SK-N-SH (cell line): ENCODE measurements around the gene DPM2. TPM values are rescaled to one million over a fixed set of nuclear protein-coding genes. Genes with fewer than 3 reads are reported as not detected.

Experiments used
- CTCF ChIA-PET: fragments of 300-600, 350-600 bp; formaldehyde crosslinking; extraction: SDS; loops from one replicate; lab custom pipeline; 2021; lab: Yijun Ruan, JAX
- POLR2A ChIA-PET: fragments of 350-600 bp; sonication (Branson Sonifier 250); formaldehyde crosslinking; extraction: SDS; loops from one replicate; lab custom pipeline; 2020; ENCODE audit warnings: antibody characterized with exemption, inconsistent platforms; lab: Yijun Ruan, JAX
- DNase-seq: peaks from one replicate; pipeline ENCODE4 v3.0.0; 2012
- H2AFZ ChIP-seq: fragments of 200-600 bp; sonication (generic); 2 replicates; pipeline ENCODE4 v1.8.1; 2016; ENCODE audit warnings: antibody characterized with exemption, mild to moderate bottlenecking, low read depth
- H3F3A ChIP-seq: fragments of 200-600 bp; sonication (generic); replicated peaks from 2 replicates; pipeline ENCODE3; 2016; ENCODE audit warnings: antibody characterized with exemption, mild to moderate bottlenecking; ENCODE audit not compliant: insufficient read depth
- H3K27ac ChIP-seq, 2 experiments: fragments of 200-500 bp in 1 of 2; fragments of 200-600 bp in 1 of 2; sonication (Bioruptor generic) in 1 of 2; sonication (generic), shearing (Covaris generic) in 1 of 2; 2 replicates each; pipeline versions ENCODE4 v1.5.1 to v1.6.1; 2014 to 2016; ENCODE audit warnings: low read depth in 2 of 2, inconsistent platforms in 1 of 2, low read length in 1 of 2, mild to moderate bottlenecking in 1 of 2, mixed read lengths in 1 of 2
- H3K27me3 ChIP-seq: fragments of 200-600 bp; sonication (generic), shearing (Covaris generic); 2 replicates; pipeline ENCODE4 v1.6.1; 2016; ENCODE audit warnings: mixed run types; ENCODE audit not compliant: insufficient read depth
- H3K36me3 ChIP-seq, 2 experiments: fragments of 200-500 bp in 1 of 2; fragments of 200-600 bp in 1 of 2; sonication (Bioruptor generic) in 1 of 2; sonication (generic) in 1 of 2; replicated peaks in 1 of 2; 2 replicates each; pipeline versions ENCODE3 to v1.5.1; 2014 to 2016; ENCODE audit warnings: low read length in 1 of 2, mild to moderate bottlenecking in 1 of 2; ENCODE audit not compliant: insufficient read depth in 2 of 2, control insufficient read depth in 1 of 2
- H3K4me1 ChIP-seq, 2 experiments: fragments of 200-500 bp in 1 of 2; fragments of 200-600 bp in 1 of 2; sonication (Bioruptor generic) in 1 of 2; sonication (generic), shearing (Covaris generic) in 1 of 2; 2 replicates each; pipeline versions ENCODE4 v1.5.1 to v1.6.1; 2014 to 2016; ENCODE audit warnings: low read depth in 1 of 2, low read length in 1 of 2, mixed run types in 1 of 2; ENCODE audit not compliant: insufficient read depth in 2 of 2, control insufficient read depth in 1 of 2
- H3K4me2 ChIP-seq: fragments of 200-600 bp; sonication (generic), shearing (Covaris generic); 2 replicates; pipeline ENCODE4 v1.6.1; 2017; ENCODE audit warnings: mixed run types
- H3K4me3 ChIP-seq, 2 experiments: fragments of 200-500 bp in 1 of 2; fragments of 200-600 bp in 1 of 2; sonication (Bioruptor generic) in 1 of 2; sonication (generic), shearing (Covaris generic) in 1 of 2; 2 replicates each; pipeline versions ENCODE4 v1.5.1 to v1.8.1; 2014 to 2016; ENCODE audit warnings: low read depth in 2 of 2, inconsistent platforms in 1 of 2, low read length in 1 of 2, mild to moderate bottlenecking in 1 of 2, mixed read lengths in 1 of 2, moderate library complexity in 1 of 2
- H3K79me2 ChIP-seq: fragments of 200-600 bp; sonication (generic); 2 replicates; pipeline ENCODE4 v1.8.1; 2017; ENCODE audit warnings: mild to moderate bottlenecking; ENCODE audit not compliant: insufficient read depth
- H3K9ac ChIP-seq: fragments of 200-600 bp; sonication (generic); 2 replicates; pipeline ENCODE4 v1.6.1; 2017; ENCODE audit warnings: mixed run types
- H3K9me2 ChIP-seq: fragments of 200-600 bp; sonication (generic); 2 replicates; pipeline ENCODE4 v1.6.1; 2017; ENCODE audit warnings: mixed run types
- H3K9me3 ChIP-seq: fragments of 200-600 bp; sonication (generic); 2 replicates; pipeline ENCODE4 v1.6.1; 2017; ENCODE audit warnings: mixed run types, mild to moderate bottlenecking, moderate library complexity
- H4K20me1 ChIP-seq: fragments of 200-600 bp; sonication (generic); 2 replicates; pipeline ENCODE4 v1.6.1; 2017; ENCODE audit warnings: mild to moderate bottlenecking, mixed run types; ENCODE audit not compliant: insufficient read depth
- ELF1 ChIP-seq: IDR thresholded peaks from 2 replicates; pipeline ENCODE4 v1.4.0; 2012
- EP300 ChIP-seq, 2 experiments: IDR thresholded peaks; 2 replicates each; pipeline versions ENCODE4 v1.4.0 to v1.6.1; 2012; ENCODE audit warnings: borderline replicate concordance in 1 of 2, low read depth in 1 of 2, low read length in 1 of 2
- EZH2phosphoT487 ChIP-seq: fragments of 200-600 bp; sonication (generic); IDR thresholded peaks from 2 replicates; pipeline ENCODE4 v1.6.1; 2017; ENCODE audit warnings: low read depth, mixed run types, mild to moderate bottlenecking, antibody characterized with exemption, moderate library complexity, borderline replicate concordance
- FOXM1 ChIP-seq: IDR thresholded peaks from 2 replicates; pipeline ENCODE4 v1.4.0; 2012; ENCODE audit warnings: low read depth, mild to moderate bottlenecking
- GATA2 ChIP-seq: sonication (generic); formaldehyde crosslinking; IDR thresholded peaks from 2 replicates; pipeline ENCODE4 v1.5.0; 2020; ENCODE audit warnings: mild to moderate bottlenecking, missing genetic modification reagents
- IRF3 ChIP-seq: fragments of 150-350 bp; IDR thresholded peaks from 2 replicates; pipeline ENCODE4 v1.6.1; 2016; ENCODE audit warnings: mild to moderate bottlenecking, low read depth, low read length
- MXI1 ChIP-seq: IDR thresholded peaks from 2 replicates; pipeline ENCODE4 v1.6.1; 2012; ENCODE audit warnings: mild to moderate bottlenecking, low read depth, low read length, improper control_type of control experiment
- PBX3 ChIP-seq: IDR thresholded peaks from 2 replicates; pipeline ENCODE4; 2012
- RAD21 ChIP-seq: IDR thresholded peaks from 2 replicates; pipeline ENCODE4 v1.6.1; 2012; ENCODE audit warnings: mild to moderate bottlenecking, low read length
- RCOR1 ChIP-seq: fragments of 150-350 bp; IDR thresholded peaks from 2 replicates; pipeline ENCODE4 v1.6.1; 2017; ENCODE audit warnings: antibody characterized with exemption, low read length
- REST ChIP-seq: IDR thresholded peaks from 2 replicates; pipeline ENCODE4 v1.6.1; 2012; ENCODE audit warnings: mild to moderate bottlenecking, low read depth, low read length, moderate library complexity
- RFX5 ChIP-seq: IDR thresholded peaks from 2 replicates; pipeline ENCODE4 v1.6.1; 2012; ENCODE audit warnings: mild to moderate bottlenecking, improper control_type of control experiment, low read length
- TAF1 ChIP-seq: IDR thresholded peaks from 2 replicates; pipeline ENCODE4 v1.6.1; 2012; ENCODE audit warnings: low read depth, mild to moderate bottlenecking, low read length, moderate library complexity, borderline replicate concordance
- TEAD4 ChIP-seq: IDR thresholded peaks from 2 replicates; pipeline ENCODE4 v1.4.0; 2012; ENCODE audit warnings: mild to moderate bottlenecking, borderline replicate concordance; ENCODE audit not compliant: insufficient read depth
- USF1 ChIP-seq: IDR thresholded peaks from 2 replicates; pipeline ENCODE4 v1.4.0; 2012; ENCODE audit warnings: low read depth, borderline replicate concordance
- USF2 ChIP-seq: fragments of 150-350 bp; IDR thresholded peaks from 2 replicates; pipeline ENCODE4 v1.6.1; 2017; ENCODE audit warnings: antibody characterized with exemption, low read length, low read depth, borderline replicate concordance
- WGBS: methylation state at CpG from one replicate; pipeline ENCODE4 v1.1.6; 2017; ENCODE audit warnings: low lambda C conversion rate; 5-methylcytosine and 5-hydroxymethylcytosine counted together
- polyA plus RNA-seq, 3 experiments: library from polyadenylated mRNA; depleted of rRNA; stranded (reverse); fragments of >200 nt; gene quantifications; 2 replicates each; pipeline ENCODE4 v1.2.3, GENCODE V29; 2012

DPM2 gene
- polyA plus RNA-seq, 1 of the 3 experiments (the other 2 are of a cell fraction): 106 TPM

- Histone ChIP-seq H3K9me2 (no peaks in the 10 kb centered on the region), H3K4me1 (peaks cover 4 to 20% of the 10 kb centered on the region in 2 experiments; a peak in 2 of 4 replicates), H3K4me2 (no peak overlapping the region), H3K79me2 (no peaks in the 10 kb centered on the region), H4K20me1 (no peaks in the 10 kb centered on the region), H3K9ac (no peak overlapping the region), H3K9me3 (no peaks in the 10 kb centered on the region), H3K4me3 (no peak overlapping the region), H3K36me3 (no peaks in the 10 kb centered on the region), H3F3A (peaks cover 3% of the 10 kb centered on the region), H2AFZ (no peak overlapping the region), H3K27me3 (no peaks in the 10 kb centered on the region), H3K27ac (no peak overlapping the region; a peak in 1 of 4 replicates)
- TF ChIP-seq TEAD4 (no peak), PBX3 (no peak), ELF1 (no peak), GATA2 (CRISPR knock-in tag) (no peak), REST (no peak), IRF3 (no peak), USF2 (no peak), USF1 (no peak), TAF1 (no peak), FOXM1 (no peak), RAD21 (no peak), EZH2phosphoT487 (no peak), MXI1 (no peak), EP300 (IDR thresholded peaks at IDR 0.05; ENCODE audit: borderline replicate concordance in 1 of 2, low read depth in 1 of 2, low read length in 1 of 2) (no peak), RCOR1 (no peak), RFX5 (no peak)
- DNase-seq: peak; percentile 39
- POLR2A ChIA-PET: no interaction called here
- WGBS: 82% methylated on average over 8 of the region's 12 CpGs
- CTCF ChIA-PET: interaction anchor here (1.2 to 1.8 kb wide), 3 partner anchors 31 to 170 kb away, joined by 4 to 5 read pairs (median 4); partner anchors contain the start of gene TOR2A
Observed at GRCh38 chr9:127904561-127905003, 33.1 kb downstream of the DPM2 start.
